Measurements from ENCODE around the gene SLC22A4. TPM values are rescaled to one million over a fixed set of nuclear protein-coding genes. Genes with fewer than 3 reads are reported as not detected.

The SLC22A4 gene
- total and polyA plus RNA-seq, 2 of the 8 experiments (the other 6 are each of a cell fraction or from before 2014, with no cell fraction given), result 0.45 to 0.60 TPM

- Histone ChIP-seq H3K23ac (ENCODE audit: insufficient read length) (no peak overlapping the region), H3K79me2 (ENCODE audit: control insufficient read depth in 1 of 2, insufficient read depth in 2 of 2, low read length in 2 of 2) (no peaks in the 10 kb centered on the region), H3K14ac (ENCODE audit: insufficient read length) (no peak overlapping the region), H3K4me2 (ENCODE audit: insufficient read depth in 1 of 2, low read depth in 2 of 2, low read length in 2 of 2) (no peak overlapping the region), H3K36me3 (ENCODE audit: control insufficient read depth in 2 of 4, insufficient read depth in 4 of 4, low read length in 3 of 4) (no peaks in the 10 kb centered on the region), H3K79me1 (ENCODE audit: low read depth, low read length) (no peaks in the 10 kb centered on the region), H3K18ac (ENCODE audit: extremely low read depth, low read length) (no peak overlapping the region), H3K4ac (replicated peaks; ENCODE audit: insufficient read length, low read depth, low read length) (no peak overlapping the region), H2AFZ (ENCODE audit: low read length) (no peak overlapping the region), H3K27ac (ENCODE audit: low read depth, low read length) (no peak overlapping the region), H3K9me3 (ENCODE audit: insufficient read depth in 2 of 2, low read depth in 1 of 2, low read length in 1 of 2) (no peaks in the 10 kb centered on the region), H3K4me1 (replicated peaks in 1 of 4; ENCODE audit: control insufficient read depth in 3 of 4, insufficient read depth in 4 of 4, low read length in 3 of 4) (peaks cover 0 to 9% (median 3%) of the 10 kb centered on the region in 4 experiments; a peak in 4 of 7 replicates), H2AK5ac (ENCODE audit: low read depth, low read length) (no peak overlapping the region), H4K91ac (replicated peaks; ENCODE audit: insufficient read length, low read length) (no peak overlapping the region), H3K23me2 (ENCODE audit: low read depth, low read length) (no peaks in the 10 kb centered on the region), H3K9ac (replicated peaks in 1 of 4; ENCODE audit: extremely low read depth in 1 of 4, low read depth in 3 of 4, low read length in 3 of 4) (no peak overlapping the region), H3K4me3 (ENCODE audit: extremely low read depth in 1 of 4, insufficient read depth in 2 of 4, low read depth in 3 of 4, low read length in 4 of 4) (no peak overlapping the region), H2BK15ac (ENCODE audit: low read length) (no peak overlapping the region), H2BK120ac (replicated peaks; ENCODE audit: low read depth, low read length) (no peak overlapping the region), H2BK5ac (ENCODE audit: low read depth, low read length) (no peak overlapping the region), H3K56ac (replicated peaks; ENCODE audit: insufficient read length, low read depth, low read length) (no peak overlapping the region), H4K20me1 (replicated peaks in 1 of 2; ENCODE audit: control insufficient read depth in 1 of 2, insufficient read depth in 2 of 2, low read length in 2 of 2) (peaks cover 0 to 3% of the 10 kb centered on the region in 2 experiments), H2BK12ac (ENCODE audit: low read depth, low read length) (no peak overlapping the region), H2BK20ac (ENCODE audit: low read length) (no peak overlapping the region), H4K8ac (ENCODE audit: extremely low read depth, insufficient read depth, low read length) (no peak overlapping the region), H3K27me3 (replicated peaks in 1 of 4; ENCODE audit: control insufficient read depth in 3 of 4, extremely low read depth in 1 of 4, insufficient read depth in 3 of 4, low read length in 3 of 4) (no peaks in the 10 kb centered on the region), H4K5ac (ENCODE audit: insufficient read length, low read depth, low read length) (no peak overlapping the region)
- DNase-seq (ENCODE audit: low read depth in 1 of 2, low spot score in 2 of 2) (no peak), FAIRE-seq (no peak)
- 86% methylated on average over 4 of the region's 4 CpGs; no CpG with 5 or more reads in 1 of the 2 experiments for WGBS, 2 experiments (ENCODE audit: extremely low coverage in 1 of 2, insufficient coverage in 1 of 2, insufficient read length in 1 of 2, insufficient replicate concordance in 2 of 2, low coverage in 1 of 2, low lambda C conversion rate in 2 of 2, missing lambda C conversion rate in 1 of 2)
- POLR2A ChIA-PET (ENCODE audit: partially characterized antibody), result no interaction called here
- TF ChIP-seq RNF2 (IDR thresholded peaks at IDR 0.05; ENCODE audit: borderline replicate concordance, low read depth, low read length, missing control alignments, poor library complexity, severe bottlenecking) (no peak), POU5F1 (IDR thresholded peaks at IDR 0.05; ENCODE audit: low read depth, low read length) (no peak), ASH2L (IDR thresholded peaks at IDR 0.05; ENCODE audit: low read length) (no peak), CTBP2 (IDR thresholded peaks at IDR 0.05; ENCODE audit: borderline replicate concordance, insufficient read depth, insufficient read length, low read length) (no peak), JUN (IDR thresholded peaks at IDR 0.05; ENCODE audit: low read depth, low read length) (no peak), FOSL1 (IDR thresholded peaks at IDR 0.05; ENCODE audit: insufficient read depth, low read depth, low read length) (no peak), SIN3A (conservative IDR thresholded peaks at IDR 0.05 in 1 of 2, IDR thresholded peaks at IDR 0.05 in 1 of 2; ENCODE audit: low read depth in 1 of 2, low read length in 2 of 2) (no peak), CBX5 (IDR thresholded peaks at IDR 0.05; ENCODE audit: low read depth, low read length) (no peak), HDAC2 (IDR thresholded peaks at IDR 0.05; ENCODE audit: borderline replicate concordance in 1 of 2, low read depth in 2 of 2, low read length in 2 of 2) (no peak), CREB1 (IDR thresholded peaks at IDR 0.05) (no peak)
- CTCF ChIA-PET (ENCODE audit: partially characterized antibody), result interaction anchor here (0.8 to 16.4 kb wide), 3 partner anchors 73 to 146 kb away, joined by 4 to 353 read pairs (median 6); partner anchors contain the start of gene IRF1
Measured at GRCh38 chr5:132384506-132385050, 90.4 kb downstream of the SLC22A4 start.

All from H1 (cell line).